OCI-LY1 (cell line): ENCODE data around the gene EXOC6B.

Experiments used
- H2AFZ ChIP-seq: fragments of 200-600 bp; sonication (generic), shearing (Covaris generic); 2 replicates; pipeline ENCODE4 v1.6.0; 2014; ENCODE audit warnings: antibody characterized with exemption, mild to moderate bottlenecking, low read length
- H3F3A ChIP-seq: fragments of 200-600 bp; sonication (generic), shearing (Covaris generic); 2 replicates; pipeline ENCODE4 v1.6.0; 2014; ENCODE audit warnings: mild to moderate bottlenecking, antibody characterized with exemption, low read length, moderate library complexity; ENCODE audit not compliant: insufficient read depth
- H3K27ac ChIP-seq: fragments of 200-600 bp; sonication (generic); 2 replicates; pipeline ENCODE4 v1.5.1; 2014; ENCODE audit warnings: low read length, mixed run types, mild to moderate bottlenecking, low read depth; ENCODE audit not compliant: poor library complexity, severe bottlenecking
- H3K27me3 ChIP-seq: fragments of 200-600 bp; sonication (generic); 2 replicates; pipeline ENCODE4 v1.6.0; 2014; ENCODE audit warnings: antibody characterized with exemption, mild to moderate bottlenecking, low read length, moderate library complexity; ENCODE audit not compliant: insufficient read depth
- H3K36me3 ChIP-seq: fragments of 200-600 bp; sonication (generic); 2 replicates; pipeline ENCODE4 v1.6.1; 2014; ENCODE audit warnings: mild to moderate bottlenecking, antibody characterized with exemption, low read length, moderate library complexity, mixed read lengths; ENCODE audit not compliant: insufficient read depth
- H3K4me1 ChIP-seq: fragments of 200-600 bp; sonication (generic); 2 replicates; pipeline ENCODE4 v1.5.1; 2014; ENCODE audit warnings: mild to moderate bottlenecking, low read length, moderate library complexity; ENCODE audit not compliant: insufficient read depth, severe bottlenecking
- H3K4me2 ChIP-seq: fragments of 200-600 bp; sonication (generic), shearing (Covaris generic); 2 replicates; pipeline ENCODE4 v1.6.1; 2014; ENCODE audit warnings: low read length
- H3K4me3 ChIP-seq: fragments of 200-600 bp; sonication (generic); 2 replicates; pipeline ENCODE4 v1.5.1; 2014; ENCODE audit warnings: low read length, low read depth, mild to moderate bottlenecking, mixed read lengths; ENCODE audit not compliant: poor library complexity, severe bottlenecking
- H3K79me2 ChIP-seq: fragments of 200-600 bp; shearing (Covaris generic); 2 replicates; pipeline ENCODE4 v1.6.1; 2016; ENCODE audit warnings: mixed run types, low read length, mixed read lengths; ENCODE audit not compliant: insufficient read depth
- H3K9ac ChIP-seq: fragments of 200-600 bp; sonication (generic), shearing (Covaris generic); 2 replicates; pipeline ENCODE4 v1.6.1; 2014; ENCODE audit warnings: mild to moderate bottlenecking, low read length, mixed read lengths
- H3K9me2 ChIP-seq: fragments of 200-600 bp; sonication (generic), shearing (Covaris generic); 2 replicates; pipeline ENCODE4 v1.6.1; 2014; ENCODE audit warnings: low read depth, mild to moderate bottlenecking, low read length, mixed read lengths
- H3K9me3 ChIP-seq: fragments of 200-600 bp; shearing (Covaris generic); 2 replicates; pipeline ENCODE4 v1.6.1; 2014; ENCODE audit warnings: low read length, mixed read lengths
- H4K20me1 ChIP-seq: fragments of 200-600 bp; sonication (generic), shearing (Covaris generic); 2 replicates; pipeline ENCODE4 v1.6.0; 2016; ENCODE audit warnings: mild to moderate bottlenecking, low read length; ENCODE audit not compliant: insufficient read depth
- CTCF ChIP-seq: fragments of 200-600 bp; sonication (generic), shearing (Covaris generic); IDR thresholded peaks from 2 replicates; pipeline ENCODE4 v1.5.1; 2017; ENCODE audit warnings: mild to moderate bottlenecking, antibody characterized with exemption, low read length, moderate library complexity, mixed read lengths
- EZH2 ChIP-seq: fragments of 200-600 bp; sonication (generic), shearing (Covaris generic); IDR thresholded peaks from 2 replicates; pipeline ENCODE4 v1.8.0; 2017; ENCODE audit warnings: borderline replicate concordance, mixed run types, mild to moderate bottlenecking, antibody characterized with exemption, low read length, moderate library complexity, mixed read lengths

EXOC6B gene

GRCh38 chr2:72211777-72212485 is 613.9 kb downstream of the EXOC6B start:
- no peaks in the 10 kb centered on the region for H3F3A ChIP-seq
- H2AFZ ChIP-seq, result no peak overlapping the region
- no peak overlapping the region for H3K9ac ChIP-seq
- H3K9me3 ChIP-seq, result no peaks in the 10 kb centered on the region
- H3K79me2 ChIP-seq, result no peaks in the 10 kb centered on the region
- H3K27ac ChIP-seq, result no peak overlapping the region
- no peaks in the 10 kb centered on the region for H3K9me2 ChIP-seq
- H3K4me2 ChIP-seq, result no peak overlapping the region
- H3K4me1 ChIP-seq, result no peaks in the 10 kb centered on the region
- H3K36me3 ChIP-seq, result no peaks in the 10 kb centered on the region
- TF ChIP-seq CTCF, result no peak
- H3K4me3 ChIP-seq, result no peak overlapping the region
- H3K27me3 ChIP-seq, result no peaks in the 10 kb centered on the region
- H4K20me1 ChIP-seq, result no peaks in the 10 kb centered on the region

- Histone ChIP-seq H3K36me3 (no peaks in the 10 kb centered on the region), H4K20me1 (no peaks in the 10 kb centered on the region), H2AFZ (no peak overlapping the region), H3K79me2 (no peaks in the 10 kb centered on the region), H3K9ac (no peak overlapping the region), H3K9me3 (no peaks in the 10 kb centered on the region), H3K4me3 (no peak overlapping the region), H3K27ac (no peak overlapping the region), H3K4me1 (no peaks in the 10 kb centered on the region), H3K4me2 (no peak overlapping the region), H3K9me2 (no peaks in the 10 kb centered on the region), H3K27me3 (no peaks in the 10 kb centered on the region), H3F3A (no peaks in the 10 kb centered on the region)
- TF ChIP-seq CTCF, result no peak
- no peak for TF ChIP-seq EZH2
These were observed 614.5 kb downstream of the EXOC6B start for GRCh38 chr2:72211350-72211749.

- H3K4me2 ChIP-seq, result no peak overlapping the region
These were observed 615.4 kb downstream of the EXOC6B start for GRCh38 chr2:72210470-72210869.

More at GRCh38 chr2:72210470-72210869, 615.4 kb downstream of the EXOC6B start:
- Histone ChIP-seq H3K27ac (no peak overlapping the region), H4K20me1 (no peaks in the 10 kb centered on the region), H3K79me2 (no peaks in the 10 kb centered on the region), H3K27me3 (no peaks in the 10 kb centered on the region), H3F3A (no peaks in the 10 kb centered on the region), H3K4me3 (no peak overlapping the region), H3K4me1 (no peaks in the 10 kb centered on the region), H3K9me3 (no peaks in the 10 kb centered on the region), H3K9me2 (no peaks in the 10 kb centered on the region), H3K9ac (no peak overlapping the region), H3K36me3 (no peaks in the 10 kb centered on the region), H2AFZ (no peak overlapping the region)
- TF ChIP-seq EZH2 (no peak), CTCF (no peak)
